ENCODE results near the gene EPB41L3. TPM values are rescaled to one million over a fixed set of nuclear protein-coding genes. Genes with fewer than 3 reads are reported as not detected.

The EPB41L3 gene
- total RNA-seq, 2 experiments from 2014 or later: 0.73 to 0.86 TPM

DNA sequence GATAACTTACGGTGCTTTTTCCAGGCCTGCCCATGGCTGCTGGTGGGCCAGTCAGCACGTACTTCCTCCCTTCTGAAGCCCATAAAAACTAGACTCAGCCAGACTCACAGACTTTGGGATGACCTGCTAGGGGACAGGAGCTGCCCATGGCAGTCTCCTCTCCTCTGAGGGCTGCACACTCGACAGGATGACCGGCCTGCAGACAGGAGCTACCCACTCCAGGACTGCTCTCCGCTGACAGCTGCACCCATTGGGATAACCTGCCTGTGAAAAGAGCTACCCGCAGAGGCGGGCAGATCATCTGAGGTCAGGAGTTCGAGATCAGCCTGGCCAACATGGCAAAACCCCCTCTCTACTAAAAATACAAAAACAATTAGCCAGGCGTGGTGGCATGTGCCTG is 75.4 kb downstream of the EPB41L3 start:
- H3K9me3 Mint-ChIP-seq: no peaks in the 10 kb centered on the region
- no peak overlapping the region for H3K27ac Mint-ChIP-seq
- POLR2A ChIA-PET: no interaction called here
- no peak overlapping the region for H3K4me3 Mint-ChIP-seq
- no peak for DNase-seq
- no peaks in the 10 kb centered on the region for H3K27me3 Mint-ChIP-seq
- no peaks in the 10 kb centered on the region for H3K4me1 Mint-ChIP-seq
- CTCF ChIA-PET: no interaction called here
- H3K36me3 Mint-ChIP-seq (ENCODE audit: low read depth): no peaks in the 10 kb centered on the region

DNA sequence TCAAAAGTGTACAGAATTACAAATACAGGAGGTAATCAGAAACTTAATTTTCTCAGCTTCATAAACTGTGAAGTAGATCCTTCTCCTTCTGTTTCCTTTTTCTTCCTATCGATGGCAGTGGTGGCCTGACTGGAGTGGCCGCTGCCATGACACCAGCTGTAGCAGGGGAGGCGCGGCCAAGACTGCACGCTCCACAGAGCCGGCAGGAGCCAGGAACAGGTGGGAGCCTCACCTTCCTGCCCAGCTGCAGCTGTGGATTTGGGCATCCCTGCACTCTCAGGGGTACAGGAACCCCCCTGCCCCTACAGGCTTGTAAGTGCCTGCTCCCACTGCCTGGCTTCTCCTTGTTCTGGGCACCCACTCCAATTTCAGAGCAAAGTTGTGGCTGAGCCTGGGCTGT is 76.1 kb downstream of the EPB41L3 start:
- Mint-ChIP-seq H3K4me1 (no peaks in the 10 kb centered on the region), H3K36me3 (ENCODE audit: low read depth) (no peaks in the 10 kb centered on the region), H3K9me3 (no peaks in the 10 kb centered on the region), H3K27me3 (no peaks in the 10 kb centered on the region), H3K27ac (no peak overlapping the region), H3K4me3 (no peak overlapping the region)
- POLR2A ChIA-PET: no interaction called here
- DNase-seq: no peak
- CTCF ChIA-PET: no interaction called here

DNA sequence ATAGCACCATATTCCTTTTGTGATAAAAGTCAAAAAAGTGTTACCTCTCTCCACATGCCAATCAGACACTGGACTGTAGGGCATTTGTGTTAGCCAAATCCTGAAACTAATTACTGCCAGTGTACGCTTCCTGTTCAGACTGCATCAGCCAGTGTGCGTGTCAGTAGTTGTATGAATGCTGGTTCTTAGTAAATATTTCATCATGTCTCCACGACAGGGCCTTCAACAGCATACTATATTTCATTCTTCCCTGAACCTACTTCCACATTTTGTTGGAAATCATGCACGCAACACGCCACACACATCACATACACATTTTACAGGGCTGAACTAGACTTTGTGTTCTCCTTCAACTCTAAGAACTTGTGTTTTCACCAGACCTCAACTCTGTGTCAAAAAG is 77.5 kb downstream of the EPB41L3 start:
- CTCF ChIA-PET: no interaction called here
- H3K27ac Mint-ChIP-seq: no peak overlapping the region
- no peak for DNase-seq
- H3K9me3 Mint-ChIP-seq: no peaks in the 10 kb centered on the region
- H3K4me3 Mint-ChIP-seq: no peak overlapping the region
- H3K36me3 Mint-ChIP-seq (ENCODE audit: low read depth): no peaks in the 10 kb centered on the region
- H3K27me3 Mint-ChIP-seq: no peaks in the 10 kb centered on the region
- no peaks in the 10 kb centered on the region for H3K4me1 Mint-ChIP-seq
- POLR2A ChIA-PET: no interaction called here

DNA sequence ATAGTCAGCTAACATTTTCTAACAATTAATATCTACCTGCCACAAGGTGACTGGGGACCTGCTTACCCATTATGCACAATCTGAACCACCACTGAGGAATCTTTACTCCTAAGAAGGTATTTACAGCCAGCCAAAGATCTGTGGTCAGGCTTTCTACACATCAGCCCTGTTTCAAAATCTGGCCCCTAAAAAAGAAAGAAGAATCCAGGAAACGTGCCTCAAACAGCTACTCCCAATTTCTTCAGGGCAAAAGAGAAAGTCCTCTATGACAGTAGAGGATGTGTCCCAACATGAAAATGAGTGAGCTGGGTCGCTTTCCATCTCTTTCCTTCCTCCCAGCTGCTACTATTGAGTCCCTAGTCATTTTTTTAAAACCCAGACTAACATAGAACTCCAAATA is 79.5 kb downstream of the EPB41L3 start:
- Mint-ChIP-seq H3K4me3 (no peak overlapping the region), H3K36me3 (ENCODE audit: low read depth) (no peaks in the 10 kb centered on the region), H3K9me3 (no peaks in the 10 kb centered on the region), H3K4me1 (no peaks in the 10 kb centered on the region), H3K27me3 (no peaks in the 10 kb centered on the region), H3K27ac (no peak overlapping the region)
- POLR2A ChIA-PET: no interaction called here
- DNase-seq: no peak
- CTCF ChIA-PET: no interaction called here

DNA sequence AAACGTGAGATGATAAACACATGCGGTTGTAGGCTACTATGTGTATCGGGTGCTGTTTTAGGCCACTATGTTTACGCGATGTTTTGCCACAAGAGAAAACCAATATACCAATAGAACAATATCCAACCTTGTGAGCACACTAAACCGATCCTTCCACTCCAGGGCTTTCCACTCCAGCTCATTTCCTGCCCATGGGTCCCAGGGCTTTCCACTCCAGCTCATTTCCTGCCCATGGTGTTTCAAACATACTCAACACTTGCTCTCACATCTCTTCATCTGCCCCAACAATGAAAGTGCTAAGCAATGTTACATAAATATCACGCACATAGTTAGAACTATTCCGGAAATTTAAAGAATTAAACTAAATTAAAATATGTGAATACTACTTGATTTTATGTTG is 80.0 kb downstream of the EPB41L3 start:
- no peaks in the 10 kb centered on the region for H3K36me3 Mint-ChIP-seq (ENCODE audit: low read depth)
- no peak for DNase-seq
- no peak overlapping the region for H3K27ac Mint-ChIP-seq
- H3K4me1 Mint-ChIP-seq: no peaks in the 10 kb centered on the region
- H3K9me3 Mint-ChIP-seq: no peaks in the 10 kb centered on the region
- no peaks in the 10 kb centered on the region for H3K27me3 Mint-ChIP-seq
- ChIA-PET POLR2A (no interaction called here), CTCF (no interaction called here)
- H3K4me3 Mint-ChIP-seq: no peak overlapping the region

DNA sequence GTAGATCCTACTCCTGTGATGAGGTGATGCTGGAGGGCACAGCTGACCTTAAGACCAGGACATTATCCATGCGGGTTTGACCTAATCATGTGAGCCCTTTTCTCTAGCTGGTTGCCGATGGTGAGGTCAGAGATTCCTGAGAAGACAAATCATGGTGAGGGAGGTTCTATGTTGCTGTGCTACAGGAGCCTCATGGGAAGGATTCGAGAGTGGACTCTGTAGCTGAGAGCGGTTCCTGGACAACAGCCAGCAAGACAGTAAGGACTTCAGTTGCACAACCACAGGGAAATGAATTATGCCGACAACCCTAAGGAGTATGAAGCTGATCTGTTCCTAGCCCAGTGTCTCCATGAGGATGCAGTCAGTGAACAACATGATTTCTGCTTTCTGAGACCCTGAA is 80.4 kb downstream of the EPB41L3 start:
- ChIA-PET CTCF (no interaction called here), POLR2A (interaction anchor here (0.6 kb wide), 1 partner anchor 226 kb away, joined by 3 read pairs; no protein-coding TSS in a partner anchor)
- Mint-ChIP-seq H3K9me3 (no peaks in the 10 kb centered on the region), H3K27me3 (no peaks in the 10 kb centered on the region), H3K27ac (no peak overlapping the region), H3K4me3 (no peak overlapping the region), H3K36me3 (ENCODE audit: low read depth) (no peaks in the 10 kb centered on the region), H3K4me1 (no peaks in the 10 kb centered on the region)
- no peak for DNase-seq

DNA sequence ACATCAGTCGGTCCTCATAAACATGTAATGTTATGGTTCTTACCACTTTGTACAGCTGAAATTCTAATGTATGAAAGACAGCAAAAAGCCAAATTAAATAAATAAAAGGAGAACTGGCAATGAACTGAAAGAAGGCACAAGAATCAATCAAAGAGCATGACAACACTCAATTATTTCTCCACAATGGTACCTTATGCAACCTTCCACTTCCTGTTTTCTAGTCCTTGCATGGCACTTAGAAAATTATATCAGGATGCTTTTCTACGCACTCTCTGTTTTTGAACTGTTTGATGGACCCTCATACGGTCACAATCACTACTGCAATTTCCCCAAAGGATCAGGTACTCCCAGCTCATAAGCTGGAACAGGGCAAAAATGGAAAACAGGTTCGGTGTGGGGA is 81.6 kb downstream of the EPB41L3 start:
- DNase-seq: no peak
- Mint-ChIP-seq H3K4me3 (no peak overlapping the region), H3K4me1 (peaks cover 4% of the 10 kb centered on the region), H3K27me3 (no peaks in the 10 kb centered on the region), H3K27ac (no peak overlapping the region), H3K9me3 (no peaks in the 10 kb centered on the region), H3K36me3 (ENCODE audit: low read depth) (no peaks in the 10 kb centered on the region)
- ChIA-PET POLR2A (no interaction called here), CTCF (no interaction called here)

DNA sequence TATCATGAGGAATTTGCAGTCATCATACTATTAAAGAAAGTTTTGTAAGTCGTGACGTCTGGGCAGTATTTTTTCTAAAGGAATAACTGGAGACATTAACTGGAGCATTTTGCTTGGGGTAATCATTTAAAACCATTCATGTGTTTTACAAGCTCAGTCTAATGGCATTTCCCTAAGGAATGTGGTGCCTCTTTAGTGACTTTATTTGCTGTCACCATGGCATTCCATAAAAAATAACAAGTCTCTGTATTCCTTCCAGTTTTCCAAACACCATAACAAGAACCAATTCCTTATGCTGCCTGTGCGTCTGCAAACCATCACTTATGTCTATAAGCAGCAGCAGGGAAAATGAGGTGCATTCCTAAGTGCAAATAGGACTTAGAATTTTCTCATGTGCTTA is 82.8 kb downstream of the EPB41L3 start:
- no peak for DNase-seq
- Mint-ChIP-seq H3K27me3 (no peaks in the 10 kb centered on the region), H3K9me3 (no peaks in the 10 kb centered on the region), H3K4me1 (peaks cover 7% of the 10 kb centered on the region), H3K27ac (no peak overlapping the region), H3K4me3 (no peak overlapping the region), H3K36me3 (ENCODE audit: low read depth) (no peaks in the 10 kb centered on the region)
- POLR2A ChIA-PET: no interaction called here
- CTCF ChIA-PET: no interaction called here

DNA sequence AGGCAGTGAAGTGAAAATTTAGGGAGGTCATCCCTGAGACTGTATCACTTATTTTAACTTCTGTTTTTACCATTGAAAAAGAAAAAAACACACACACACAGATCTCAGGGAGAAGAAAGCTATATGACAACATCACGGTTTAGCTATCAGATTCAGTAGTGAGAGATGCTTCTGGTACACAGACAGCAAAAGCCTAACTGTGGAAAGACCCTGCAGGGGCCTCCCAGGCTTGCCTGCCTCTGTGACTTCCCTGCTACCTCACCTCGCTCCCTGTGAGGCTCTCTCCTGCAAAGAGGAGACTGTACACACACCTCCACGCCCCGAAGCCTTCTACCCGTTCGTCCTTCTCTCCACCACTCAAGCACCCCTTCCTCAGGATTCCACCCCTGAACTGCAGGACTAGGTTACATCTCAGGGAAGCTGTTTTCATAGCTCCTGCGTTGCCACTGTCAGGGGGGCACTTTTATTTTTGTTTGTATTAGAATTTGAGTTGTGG is 86.3 kb downstream of the EPB41L3 start:
- ChIA-PET POLR2A (no interaction called here), CTCF (no interaction called here)
- Mint-ChIP-seq H3K4me1 (peaks cover 10% of the 10 kb centered on the region), H3K9me3 (no peaks in the 10 kb centered on the region), H3K36me3 (ENCODE audit: low read depth) (no peaks in the 10 kb centered on the region), H3K27me3 (no peaks in the 10 kb centered on the region), H3K27ac (peak overlapping the region; percentile 58), H3K4me3 (peak overlapping the region; percentile 43)
- DNase-seq: no peak

DNA sequence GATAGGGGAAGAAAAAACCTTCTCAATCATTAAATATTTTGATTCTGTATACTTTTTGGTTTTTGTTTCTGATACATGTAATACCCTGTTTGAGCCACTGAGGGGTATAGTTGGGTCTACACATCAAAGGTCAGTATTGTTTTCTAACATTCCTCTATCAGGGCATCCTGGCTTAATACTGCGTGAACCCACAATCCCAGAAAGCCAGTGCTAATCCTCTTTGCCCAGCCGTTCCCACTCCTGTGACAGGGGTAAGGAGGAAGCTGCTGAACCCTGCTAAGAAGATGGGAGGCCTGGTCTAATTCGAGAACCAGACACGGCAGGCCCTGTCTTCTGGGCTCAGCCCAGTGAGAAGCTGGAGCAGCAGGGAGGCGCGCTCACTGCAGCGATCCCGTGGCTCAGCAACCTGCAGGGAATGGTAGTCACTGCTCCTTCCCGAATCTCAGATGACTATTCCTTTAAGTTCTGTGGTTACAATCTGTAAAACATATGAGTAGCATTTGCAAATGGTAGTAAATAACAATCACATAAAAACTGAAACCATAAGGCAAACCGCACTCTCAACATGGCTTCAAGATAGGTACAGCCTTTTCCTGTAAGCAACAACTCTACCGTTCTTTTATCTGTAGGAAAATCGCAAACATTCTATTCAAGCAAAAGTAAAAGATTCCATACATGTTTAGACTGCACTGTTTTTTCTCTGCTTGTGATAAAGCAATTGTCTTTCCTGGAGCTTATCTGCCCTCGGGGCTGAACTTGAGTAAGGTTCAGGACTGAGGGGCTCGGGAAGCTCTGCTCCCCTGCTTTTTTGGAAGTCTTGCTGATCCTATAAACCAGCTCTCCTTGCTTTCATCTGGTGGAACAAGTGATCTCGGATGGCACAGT is 87.0 kb downstream of the EPB41L3 start:
- peak overlapping the region; percentile 58 for H3K27ac Mint-ChIP-seq
- no peaks in the 10 kb centered on the region for H3K36me3 Mint-ChIP-seq (ENCODE audit: low read depth)
- CTCF ChIA-PET: no interaction called here
- H3K4me1 Mint-ChIP-seq: peaks cover 10% of the 10 kb centered on the region
- no peaks in the 10 kb centered on the region for H3K27me3 Mint-ChIP-seq
- no peaks in the 10 kb centered on the region for H3K9me3 Mint-ChIP-seq
- POLR2A ChIA-PET: interaction anchor here (0.6 kb wide), 1 partner anchor 162 kb away, joined by 3 read pairs; the partner anchor contains the start of gene ZBTB14
- H3K4me3 Mint-ChIP-seq: peak overlapping the region; percentile 43
- no peak for DNase-seq

DNA sequence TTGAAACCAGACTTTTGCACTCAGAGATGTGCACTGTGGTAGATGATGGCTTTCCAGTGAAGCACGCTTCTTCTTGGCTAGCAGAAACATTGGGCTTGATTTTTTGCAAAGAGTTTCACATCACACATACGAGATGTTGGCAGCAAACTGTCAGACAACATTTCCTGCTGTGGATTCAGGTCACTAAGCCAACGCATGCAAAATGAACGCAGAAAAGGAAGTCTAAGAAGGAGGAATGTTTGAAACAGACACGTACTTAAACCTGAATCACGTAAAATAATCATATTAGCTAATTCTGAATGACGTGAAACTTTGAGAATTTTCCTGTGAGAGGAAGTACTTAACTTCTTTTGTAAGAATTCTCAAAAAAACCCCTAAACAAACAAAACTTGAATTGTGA is 88.1 kb downstream of the EPB41L3 start:
- ChIA-PET POLR2A (no interaction called here), CTCF (no interaction called here)
- H3K27me3 Mint-ChIP-seq: no peaks in the 10 kb centered on the region
- no peak overlapping the region for H3K4me3 Mint-ChIP-seq
- peak overlapping the region; percentile 40 for H3K27ac Mint-ChIP-seq
- no peaks in the 10 kb centered on the region for H3K36me3 Mint-ChIP-seq (ENCODE audit: low read depth)
- H3K9me3 Mint-ChIP-seq: no peaks in the 10 kb centered on the region
- peaks cover 10% of the 10 kb centered on the region for H3K4me1 Mint-ChIP-seq
- no peak for DNase-seq

DNA sequence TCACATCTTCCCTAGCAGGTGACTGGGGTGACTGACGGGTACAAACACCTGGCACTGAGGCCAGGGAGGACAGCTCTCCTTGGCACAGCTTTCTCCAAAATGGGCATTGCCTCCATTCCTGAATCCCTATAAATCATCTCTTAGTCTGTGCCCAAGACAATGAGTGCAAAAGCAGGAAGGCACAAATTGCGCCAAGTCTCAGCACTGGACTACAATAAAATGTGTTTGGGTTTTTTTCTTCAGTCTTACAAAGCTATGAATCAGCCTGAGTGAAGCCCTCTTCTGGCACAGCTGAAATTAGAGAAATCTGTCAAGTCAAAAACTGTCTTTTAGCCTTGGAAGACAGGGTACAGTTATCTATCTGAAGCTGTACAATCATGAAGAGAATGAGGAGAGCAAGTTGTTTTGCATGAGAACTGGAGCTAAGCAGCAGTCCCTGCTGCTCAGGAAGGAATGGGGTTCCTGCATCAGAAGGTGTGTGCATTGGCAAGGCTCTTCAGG is 90.8 kb downstream of the EPB41L3 start:
- POLR2A ChIA-PET: no interaction called here
- CTCF ChIA-PET: no interaction called here
- Mint-ChIP-seq H3K4me3 (no peak overlapping the region), H3K27me3 (no peaks in the 10 kb centered on the region), H3K9me3 (no peaks in the 10 kb centered on the region), H3K27ac (no peak overlapping the region), H3K4me1 (peaks cover 10% of the 10 kb centered on the region), H3K36me3 (ENCODE audit: low read depth) (no peaks in the 10 kb centered on the region)
- DNase-seq: no peak

DNA sequence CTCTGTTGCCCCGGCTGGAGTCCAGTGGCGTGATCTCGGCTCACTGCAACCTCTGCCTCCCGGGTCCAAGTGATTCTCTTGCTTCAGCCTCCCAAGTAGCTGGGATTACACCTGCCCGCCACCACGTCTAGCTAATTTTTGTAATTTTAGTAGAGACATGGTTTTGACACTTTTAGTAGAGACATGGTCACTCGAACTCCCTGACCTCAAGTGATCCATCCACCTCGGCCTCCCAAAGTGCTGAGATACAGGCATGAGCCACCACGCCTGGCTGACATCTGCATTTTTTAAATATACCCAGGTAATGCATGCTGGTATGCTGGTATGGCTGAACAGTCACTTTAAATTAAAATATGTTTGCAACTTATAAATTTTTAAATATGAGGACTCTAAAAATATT is 91.9 kb downstream of the EPB41L3 start:
- H3K4me1 Mint-ChIP-seq: peaks cover 5% of the 10 kb centered on the region
- no peak overlapping the region for H3K4me3 Mint-ChIP-seq
- H3K27me3 Mint-ChIP-seq: no peaks in the 10 kb centered on the region
- ChIA-PET POLR2A (no interaction called here), CTCF (no interaction called here)
- no peak overlapping the region for H3K27ac Mint-ChIP-seq
- no peaks in the 10 kb centered on the region for H3K36me3 Mint-ChIP-seq (ENCODE audit: low read depth)
- no peaks in the 10 kb centered on the region for H3K9me3 Mint-ChIP-seq
- no peak for DNase-seq

DNA sequence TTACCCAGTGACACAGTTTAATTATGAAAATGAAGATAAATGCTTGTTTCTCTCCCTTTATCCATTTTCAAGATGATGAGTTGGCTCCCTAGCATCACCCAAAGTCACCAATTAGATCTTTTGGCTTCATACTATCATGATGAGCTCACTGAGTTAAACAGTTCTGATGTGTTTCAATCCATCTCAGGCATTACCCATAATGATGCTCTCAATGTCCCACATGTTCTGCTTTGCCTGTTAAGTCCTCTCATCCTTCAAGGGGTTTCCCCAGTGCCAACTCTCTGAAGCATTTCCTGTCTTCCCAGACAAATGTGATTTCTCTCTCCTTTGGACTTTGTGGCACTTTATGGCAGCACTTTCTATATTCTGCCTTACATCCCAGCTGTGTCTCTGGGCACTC is 92.6 kb downstream of the EPB41L3 start:
- H3K4me1 Mint-ChIP-seq: peaks cover 4% of the 10 kb centered on the region
- H3K4me3 Mint-ChIP-seq: no peak overlapping the region
- no peaks in the 10 kb centered on the region for H3K9me3 Mint-ChIP-seq
- no peaks in the 10 kb centered on the region for H3K36me3 Mint-ChIP-seq (ENCODE audit: low read depth)
- DNase-seq: no peak
- ChIA-PET POLR2A (no interaction called here), CTCF (no interaction called here)
- H3K27ac Mint-ChIP-seq: no peak overlapping the region
- no peaks in the 10 kb centered on the region for H3K27me3 Mint-ChIP-seq
